Caki2 (cell line): ENCODE data around the gene HOTAIR. TPM values are rescaled to one million over a fixed set of nuclear protein-coding genes. Genes with fewer than 3 reads are reported as not detected.

Experiments used
- DNase-seq: peaks from one replicate; pipeline ENCODE4 v3.0.0-alpha.2; 2015; ENCODE audit warnings: low read depth
- in situ Hi-C: cut with HindIII; loops from 2 replicates; pipeline ENCODE4 v1.10.0; 2016; ENCODE audit warnings: low sequenced_read_pairs, low pct_unique_long_range_greater_than_20kb, mixed read lengths
- total RNA-seq: library from RNA; depleted of rRNA; stranded (reverse); fragments of >200 nt; shearing (Covaris generic); gene quantifications from 2 replicates; pipeline ENCODE4 v1.2.3, GENCODE V29; 2014; ENCODE audit warnings: low replicate concordance

HOTAIR gene
- total RNA-seq, 1 experiment from 2014 or later, result not detected

- no peak for DNase-seq
- in situ Hi-C loops, result loop anchor here (25.0 kb wide), 1 partner anchor 198 kb away; no protein-coding TSS in a partner anchor
These were observed 39.7 kb upstream of the HOTAIR start for GRCh38 chr12:54014377-54015017.

- in situ Hi-C loops, result loop anchor here (25.0 kb wide), 1 partner anchor 199 kb away; no protein-coding TSS in a partner anchor
- DNase-seq, result no peak
These were observed 38.1 kb upstream of the HOTAIR start for GRCh38 chr12:54012631-54013409.

- in situ Hi-C loops, result loop anchor here (25.0 kb wide), 1 partner anchor 200 kb away; no protein-coding TSS in a partner anchor
These were observed 37.1 kb upstream of the HOTAIR start for GRCh38 chr12:54011665-54012532.

GRCh38 chr12:54010972-54011664 is 36.4 kb upstream of the HOTAIR start:
- in situ Hi-C loops, result loop anchor here (25.0 kb wide), 1 partner anchor 201 kb away; no protein-coding TSS in a partner anchor
- DNase-seq, result no peak

More at GRCh38 chr12:54011665-54012532, 37.1 kb upstream of the HOTAIR start:
- no peak for DNase-seq

GRCh38 chr12:54010053-54010971 is 35.6 kb upstream of the HOTAIR start:
- in situ Hi-C loops, result loop anchor here (25.0 kb wide), 1 partner anchor 202 kb away; no protein-coding TSS in a partner anchor
- DNase-seq, result no peak

GRCh38 chr12:54009171-54010052 is 34.7 kb upstream of the HOTAIR start:
- in situ Hi-C loops, result loop anchor here (25.0 kb wide), 1 partner anchor 203 kb away; no protein-coding TSS in a partner anchor
- DNase-seq, result no peak

GRCh38 chr12:54008260-54008552 is 33.5 kb upstream of the HOTAIR start:
- in situ Hi-C loops, result loop anchor here (25.0 kb wide), 1 partner anchor 204 kb away; no protein-coding TSS in a partner anchor

GRCh38 chr12:54007538-54008259 is 32.9 kb upstream of the HOTAIR start:
- in situ Hi-C loops, result loop anchor here (25.0 kb wide), 1 partner anchor 205 kb away; no protein-coding TSS in a partner anchor
- no peak for DNase-seq

More at GRCh38 chr12:54008260-54008552, 33.5 kb upstream of the HOTAIR start:
- no peak for DNase-seq

- in situ Hi-C loops, result loop anchor here (25.0 kb wide), 1 partner anchor 206 kb away; no protein-coding TSS in a partner anchor
- no peak for DNase-seq
These were observed 31.9 kb upstream of the HOTAIR start for GRCh38 chr12:54006559-54007220.

GRCh38 chr12:54005853-54006558 is 31.3 kb upstream of the HOTAIR start:
- in situ Hi-C loops, result loop anchor here (25.0 kb wide), 1 partner anchor 206 kb away; no protein-coding TSS in a partner anchor
- DNase-seq, result peak; percentile 67

- in situ Hi-C loops, result loop anchor here (25.0 kb wide), 1 partner anchor 207 kb away; no protein-coding TSS in a partner anchor
- no peak for DNase-seq
These were observed 30.7 kb upstream of the HOTAIR start for GRCh38 chr12:54005531-54005852.

- in situ Hi-C loops, result loop anchor here (25.0 kb wide), 1 partner anchor 207 kb away; no protein-coding TSS in a partner anchor
These were observed 30.2 kb upstream of the HOTAIR start for GRCh38 chr12:54004841-54005530.

GRCh38 chr12:54004063-54004840 is 29.5 kb upstream of the HOTAIR start:
- in situ Hi-C loops, result loop anchor here (25.0 kb wide), 1 partner anchor 208 kb away; no protein-coding TSS in a partner anchor
- DNase-seq, result no peak

More at GRCh38 chr12:54004841-54005530, 30.2 kb upstream of the HOTAIR start:
- no peak for DNase-seq
